ENCODE results near the gene ZG16.
"Not testable (repeated sequence)": the region's sequence is repeated elsewhere in the genome, so short reads cannot be mapped to it uniquely, and the experiment has no call there.

DNA sequence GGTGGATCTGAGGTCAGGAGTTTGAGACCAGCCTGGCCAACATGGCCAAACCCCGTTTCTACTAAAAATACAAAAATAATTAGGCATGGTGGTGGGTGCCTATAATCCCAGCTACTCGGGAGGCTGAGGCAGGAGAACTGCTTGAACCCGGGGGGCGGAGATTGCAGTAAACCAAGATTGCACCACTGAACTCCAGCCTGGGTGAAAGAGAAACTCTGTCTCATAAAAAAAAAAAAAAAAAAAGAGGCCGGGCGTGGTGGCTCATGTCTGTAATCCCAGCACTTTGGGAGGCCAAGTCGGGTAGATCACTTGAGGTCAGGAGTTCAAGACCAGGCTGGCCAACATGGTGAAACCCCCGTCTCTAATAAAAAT lies 16.8 kb upstream of the ZG16 start:
- TF ChIP-seq, protein P1, sequence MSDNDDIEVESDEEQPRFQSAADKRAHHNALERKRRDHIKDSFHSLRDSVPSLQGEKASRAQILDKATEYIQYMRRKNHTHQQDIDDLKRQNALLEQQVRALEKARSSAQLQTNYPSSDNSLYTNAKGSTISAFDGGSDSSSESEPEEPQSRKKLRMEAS (CRISPR knock-in tag; IDR thresholded peaks at IDR 0.05), result not testable (repeated sequence)
- TF ChIP-seq, protein P2, sequence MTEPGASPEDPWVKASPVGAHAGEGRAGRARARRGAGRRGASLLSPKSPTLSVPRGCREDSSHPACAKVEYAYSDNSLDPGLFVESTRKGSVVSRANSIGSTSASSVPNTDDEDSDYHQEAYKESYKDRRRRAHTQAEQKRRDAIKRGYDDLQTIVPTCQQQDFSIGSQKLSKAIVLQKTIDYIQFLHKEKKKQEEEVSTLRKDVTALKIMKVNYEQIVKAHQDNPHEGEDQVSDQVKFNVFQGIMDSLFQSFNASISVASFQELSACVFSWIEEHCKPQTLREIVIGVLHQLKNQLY (CRISPR knock-in tag; IDR thresholded peaks at IDR 0.05), result not testable (repeated sequence)
- TF ChIP-seq, protein P3, sequence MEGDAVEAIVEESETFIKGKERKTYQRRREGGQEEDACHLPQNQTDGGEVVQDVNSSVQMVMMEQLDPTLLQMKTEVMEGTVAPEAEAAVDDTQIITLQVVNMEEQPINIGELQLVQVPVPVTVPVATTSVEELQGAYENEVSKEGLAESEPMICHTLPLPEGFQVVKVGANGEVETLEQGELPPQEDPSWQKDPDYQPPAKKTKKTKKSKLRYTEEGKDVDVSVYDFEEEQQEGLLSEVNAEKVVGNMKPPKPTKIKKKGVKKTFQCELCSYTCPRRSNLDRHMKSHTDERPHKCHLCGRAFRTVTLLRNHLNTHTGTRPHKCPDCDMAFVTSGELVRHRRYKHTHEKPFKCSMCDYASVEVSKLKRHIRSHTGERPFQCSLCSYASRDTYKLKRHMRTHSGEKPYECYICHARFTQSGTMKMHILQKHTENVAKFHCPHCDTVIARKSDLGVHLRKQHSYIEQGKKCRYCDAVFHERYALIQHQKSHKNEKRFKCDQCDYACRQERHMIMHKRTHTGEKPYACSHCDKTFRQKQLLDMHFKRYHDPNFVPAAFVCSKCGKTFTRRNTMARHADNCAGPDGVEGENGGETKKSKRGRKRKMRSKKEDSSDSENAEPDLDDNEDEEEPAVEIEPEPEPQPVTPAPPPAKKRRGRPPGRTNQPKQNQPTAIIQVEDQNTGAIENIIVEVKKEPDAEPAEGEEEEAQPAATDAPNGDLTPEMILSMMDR (IDR thresholded peaks at IDR 0.05), result not testable (repeated sequence)
- not testable (repeated sequence) for TF ChIP-seq JUN, TEAD4, NR2C2 (CRISPR knock-in tag; IDR thresholded peaks at IDR 0.05)
- TF ChIP-seq, protein P4, sequence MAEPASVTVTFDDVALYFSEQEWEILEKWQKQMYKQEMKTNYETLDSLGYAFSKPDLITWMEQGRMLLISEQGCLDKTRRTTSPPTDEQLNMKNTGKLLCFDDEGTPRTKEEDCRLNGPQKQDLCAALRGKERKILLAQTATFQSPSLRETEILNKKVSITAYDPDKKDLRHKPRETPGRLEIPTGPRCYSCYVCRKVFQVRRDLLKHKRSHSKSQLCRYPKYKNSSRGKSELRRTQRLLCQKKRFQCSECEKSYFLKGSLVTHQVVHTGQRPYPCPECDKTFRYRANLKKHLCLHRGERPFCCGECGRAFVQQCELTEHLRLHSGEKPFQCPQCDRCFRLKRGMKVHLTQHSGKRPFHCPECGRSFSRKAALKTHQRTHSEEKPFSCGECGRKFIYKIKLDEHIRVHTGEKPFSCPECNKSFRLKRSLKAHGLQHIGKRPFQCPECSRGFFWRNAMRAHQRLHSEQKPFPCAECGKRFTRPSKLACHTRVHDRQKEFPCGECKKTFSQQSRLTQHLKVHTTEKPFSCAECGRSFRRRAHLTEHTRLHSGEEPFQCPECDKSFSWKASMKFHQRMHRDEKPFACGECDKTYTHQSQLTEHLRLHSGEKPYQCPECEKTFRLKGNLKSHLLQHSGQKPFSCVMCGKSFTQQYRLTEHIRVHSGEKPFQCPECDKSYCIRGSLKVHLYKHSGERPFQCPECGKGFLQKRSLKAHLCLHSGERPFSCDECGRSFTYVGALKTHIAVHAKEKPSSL (CRISPR knock-in tag; conservative IDR thresholded peaks at IDR 0.05), result not testable (repeated sequence)
- TF ChIP-seq, protein P5, sequence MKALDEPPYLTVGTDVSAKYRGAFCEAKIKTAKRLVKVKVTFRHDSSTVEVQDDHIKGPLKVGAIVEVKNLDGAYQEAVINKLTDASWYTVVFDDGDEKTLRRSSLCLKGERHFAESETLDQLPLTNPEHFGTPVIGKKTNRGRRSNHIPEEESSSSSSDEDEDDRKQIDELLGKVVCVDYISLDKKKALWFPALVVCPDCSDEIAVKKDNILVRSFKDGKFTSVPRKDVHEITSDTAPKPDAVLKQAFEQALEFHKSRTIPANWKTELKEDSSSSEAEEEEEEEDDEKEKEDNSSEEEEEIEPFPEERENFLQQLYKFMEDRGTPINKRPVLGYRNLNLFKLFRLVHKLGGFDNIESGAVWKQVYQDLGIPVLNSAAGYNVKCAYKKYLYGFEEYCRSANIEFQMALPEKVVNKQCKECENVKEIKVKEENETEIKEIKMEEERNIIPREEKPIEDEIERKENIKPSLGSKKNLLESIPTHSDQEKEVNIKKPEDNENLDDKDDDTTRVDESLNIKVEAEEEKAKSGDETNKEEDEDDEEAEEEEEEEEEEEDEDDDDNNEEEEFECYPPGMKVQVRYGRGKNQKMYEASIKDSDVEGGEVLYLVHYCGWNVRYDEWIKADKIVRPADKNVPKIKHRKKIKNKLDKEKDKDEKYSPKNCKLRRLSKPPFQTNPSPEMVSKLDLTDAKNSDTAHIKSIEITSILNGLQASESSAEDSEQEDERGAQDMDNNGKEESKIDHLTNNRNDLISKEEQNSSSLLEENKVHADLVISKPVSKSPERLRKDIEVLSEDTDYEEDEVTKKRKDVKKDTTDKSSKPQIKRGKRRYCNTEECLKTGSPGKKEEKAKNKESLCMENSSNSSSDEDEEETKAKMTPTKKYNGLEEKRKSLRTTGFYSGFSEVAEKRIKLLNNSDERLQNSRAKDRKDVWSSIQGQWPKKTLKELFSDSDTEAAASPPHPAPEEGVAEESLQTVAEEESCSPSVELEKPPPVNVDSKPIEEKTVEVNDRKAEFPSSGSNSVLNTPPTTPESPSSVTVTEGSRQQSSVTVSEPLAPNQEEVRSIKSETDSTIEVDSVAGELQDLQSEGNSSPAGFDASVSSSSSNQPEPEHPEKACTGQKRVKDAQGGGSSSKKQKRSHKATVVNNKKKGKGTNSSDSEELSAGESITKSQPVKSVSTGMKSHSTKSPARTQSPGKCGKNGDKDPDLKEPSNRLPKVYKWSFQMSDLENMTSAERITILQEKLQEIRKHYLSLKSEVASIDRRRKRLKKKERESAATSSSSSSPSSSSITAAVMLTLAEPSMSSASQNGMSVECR (CRISPR knock-in tag; IDR thresholded peaks at IDR 0.05; ENCODE audit: borderline replicate concordance), result not testable (repeated sequence)

All from WTC11 (cell line).